Liver (tissue), 3 donors: ENCODE measurements around the gene KCNMA1.

Source experiments
- ATF3 ChIP-seq: IDR thresholded peaks from 2 replicates; pipeline ENCODE4 v1.6.1; 2016; ENCODE audit warnings: antibody characterized with exemption
- CTCF ChIP-seq: fragments of 150-350 bp; IDR thresholded peaks from 2 replicates; pipeline ENCODE4 v1.5.1; 2017; ENCODE audit warnings: improper control_type of control experiment, low read depth, low read length; ENCODE audit not compliant: missing input control
- FOXA1 ChIP-seq: IDR thresholded peaks from 2 replicates; pipeline ENCODE4 v1.6.1; 2016; ENCODE audit warnings: antibody characterized with exemption
- HNF4G ChIP-seq: IDR thresholded peaks from 2 replicates; pipeline ENCODE4 v1.6.1; 2016; ENCODE audit warnings: antibody characterized with exemption
- MAX ChIP-seq: IDR thresholded peaks from 2 replicates; pipeline ENCODE4 v1.6.1; 2016; ENCODE audit warnings: antibody characterized with exemption
- RAD21 ChIP-seq, 2 donors: IDR thresholded peaks; 2 replicates each; pipeline ENCODE4 v1.6.1; 2016; ENCODE audit warnings: antibody characterized with exemption in 2 of 2, mild to moderate bottlenecking in 2 of 2
- SP1 ChIP-seq: IDR thresholded peaks from 2 replicates; pipeline ENCODE4 v1.6.1; 2018; ENCODE audit warnings: antibody characterized with exemption, mild to moderate bottlenecking
- YY1 ChIP-seq: IDR thresholded peaks from 2 replicates; pipeline ENCODE4 v1.6.1; 2016; ENCODE audit warnings: antibody characterized with exemption, mild to moderate bottlenecking
- ZBTB33 ChIP-seq: IDR thresholded peaks from 2 replicates; pipeline ENCODE4 v1.6.1; 2016; ENCODE audit warnings: antibody characterized with exemption
- donor health status: healthy.
- donor health status: healthy.

- TF ChIP-seq RAD21 (IDR thresholded peaks at IDR 0.05) (no peak), ATF3 (no peak), CTCF (no peak), SP1 (no peak), YY1 (no peak), MAX (no peak), HNF4G (no peak), ZBTB33 (no peak), FOXA1 (no peak)
Measured at GRCh38 chr10:77348082-77348481, 289.5 kb downstream of the KCNMA1 start.
